Naive thymus-derived CD4-positive, alpha-beta T cell (primary cell): ENCODE data around the gene IL1RAPL1. TPM values are rescaled to one million over a fixed set of nuclear protein-coding genes. Genes with fewer than 3 reads are reported as not detected.
"Not testable (repeated sequence)": the region's sequence is repeated elsewhere in the genome, so short reads cannot be mapped to it uniquely, and the experiment has no call there.

Experiments used
- ATAC-seq: fragments of 150-1000 bp; cut with Tn5 transposase; 2 replicates; pipeline ENCODE4 v1.10.0; 2021; ENCODE audit warnings: mild to moderate bottlenecking, moderate library complexity
- CTCF ChIA-PET: fragments of 350-600 bp; sonication (Branson Sonifier 250); formaldehyde crosslinking; loops from one replicate; lab custom pipeline; 2021; ENCODE audit warnings: antibody characterized with exemption; lab: Charles Lee
- POLR2A ChIA-PET: fragments of 350-600 bp; sonication (Branson Sonifier 250); formaldehyde crosslinking; loops from one replicate; lab custom pipeline; 2021; ENCODE audit warnings: antibody characterized with exemption, inconsistent platforms; lab: Charles Lee
- DNase-seq, 9 donors: peaks; one replicate each; pipeline versions ENCODE4 v3.0.0 to v3.0.0-alpha.2; 2020 to 2022; ENCODE audit warnings: mixed read lengths in 1 of 9
- H3K27ac ChIP-seq: one replicate; pipeline ENCODE4 v1.7.0; 2013; ENCODE audit warnings: mild to moderate bottlenecking, low read depth, low read length, moderate library complexity
- H3K27me3 ChIP-seq, 2 donors: one replicate each; pipeline ENCODE4 v1.7.0; 2013; ENCODE audit warnings: low read length in 2 of 2, mild to moderate bottlenecking in 2 of 2, moderate library complexity in 2 of 2; ENCODE audit not compliant: control insufficient read depth in 2 of 2, insufficient read depth in 2 of 2
- H3K36me3 ChIP-seq, 3 experiments: 1 replicate in 2 of 3; 2 replicates in 1 of 3; pipeline ENCODE4 v1.7.0; 2013; ENCODE audit warnings: low read length in 3 of 3, mild to moderate bottlenecking in 3 of 3, moderate library complexity in 1 of 3; ENCODE audit not compliant: insufficient read depth in 3 of 3, control insufficient read depth in 2 of 3
- H3K4me1 ChIP-seq, 2 donors: one replicate each; pipeline ENCODE4 v1.7.0; 2013; ENCODE audit warnings: low read length in 2 of 2, mild to moderate bottlenecking in 2 of 2, moderate library complexity in 1 of 2; ENCODE audit not compliant: control insufficient read depth in 2 of 2, insufficient read depth in 2 of 2
- H3K4me3 ChIP-seq: 2 replicates; pipeline ENCODE4 v1.7.0; 2013; ENCODE audit warnings: mild to moderate bottlenecking, low read length
- H3K9me3 ChIP-seq, 3 experiments: 1 replicate in 2 of 3; 2 replicates in 1 of 3; pipeline ENCODE4 v1.7.0; 2013; ENCODE audit warnings: low read length in 3 of 3; ENCODE audit not compliant: control insufficient read depth in 2 of 3
- H3K27ac Mint-ChIP-seq, 9 donors: one replicate each; pipeline ENCODE4 v1.8.0; 2020 to 2022; ENCODE audit warnings: mixed read lengths in 9 of 9, mild to moderate bottlenecking in 8 of 9, moderate library complexity in 5 of 9, inconsistent platforms in 2 of 9
- H3K27me3 Mint-ChIP-seq, 5 donors: one replicate each; pipeline ENCODE4 v1.8.0; 2021 to 2022; ENCODE audit warnings: mixed read lengths in 5 of 5, mild to moderate bottlenecking in 1 of 5
- H3K36me3 Mint-ChIP-seq, 5 donors: one replicate each; pipeline ENCODE4 v1.8.0; 2020 to 2022; ENCODE audit warnings: mixed read lengths in 5 of 5, mild to moderate bottlenecking in 3 of 5, inconsistent platforms in 1 of 5
- H3K4me1 Mint-ChIP-seq, 7 donors: one replicate each; pipeline ENCODE4 v1.8.0; 2020 to 2022; ENCODE audit warnings: mixed read lengths in 7 of 7, mild to moderate bottlenecking in 3 of 7, inconsistent platforms in 1 of 7
- H3K4me3 Mint-ChIP-seq, 10 donors: one replicate each; pipeline ENCODE4 v1.8.0; 2020 to 2022; ENCODE audit warnings: mild to moderate bottlenecking in 10 of 10, mixed read lengths in 10 of 10, moderate library complexity in 6 of 10, inconsistent platforms in 2 of 10
- H3K9me3 Mint-ChIP-seq, 11 donors: one replicate each; pipeline ENCODE4 v1.8.0; 2020 to 2022; ENCODE audit warnings: mixed read lengths in 11 of 11, mild to moderate bottlenecking in 4 of 11, inconsistent platforms in 1 of 11, moderate library complexity in 1 of 11
- intact Hi-C, 2 donors: fragments of 100-400 bp; cut with micrococcal nuclease; formaldehyde crosslinking; loops; one replicate each; pipeline ENCODE4 v1.15.1; 2023
- polyA plus RNA-seq, 2 donors: library from polyadenylated mRNA; unstranded; fragments of 300-500 nt; fragmentation: Illumina TruSeq; gene quantifications; one replicate each; pipeline ENCODE4 v1.2.3, GENCODE V29; 2021
- total RNA-seq, 6 experiments: library from RNA in 5 of 6; stranded (reverse) in 5 of 6; gene quantifications; 1 replicate in 5 of 6; 2 replicates in 1 of 6; pipeline ENCODE4 v1.2.3 and lab custom pipeline; 2021 to 2026

IL1RAPL1 gene
- total and polyA plus RNA-seq, 7 experiments from 2014 or later: not detected

DNA sequence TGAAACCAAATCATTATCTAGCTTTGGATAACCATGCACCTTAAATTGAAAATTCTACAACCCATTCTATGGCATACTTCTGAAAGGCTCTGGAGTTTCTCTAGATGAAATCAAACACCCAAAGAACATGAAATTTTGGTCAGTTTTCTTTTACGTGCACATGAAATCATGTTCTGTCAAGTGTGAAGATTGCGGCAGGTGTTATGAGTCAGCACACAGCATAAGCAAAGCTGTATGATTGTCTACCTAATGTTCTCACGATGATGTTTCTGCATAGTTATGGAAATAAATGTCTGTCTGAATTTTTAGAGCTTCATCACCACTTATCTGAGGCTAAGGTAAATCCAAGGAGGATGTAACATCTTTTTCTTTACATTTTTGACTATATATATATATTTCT lies 495.3 kb downstream of the IL1RAPL1 start:
- POLR2A ChIA-PET: no interaction called here
- CTCF ChIA-PET: no interaction called here
- no peak overlapping the region for H3K27ac Mint-ChIP-seq
- no peaks in the 10 kb centered on the region for H3K9me3 ChIP-seq
- no peaks in the 10 kb centered on the region for H3K4me1 Mint-ChIP-seq
- no peaks in the 10 kb centered on the region for H3K36me3 ChIP-seq
- intact Hi-C loops: no loop called here
- H3K4me3 Mint-ChIP-seq: no peak overlapping the region
- ATAC-seq (no peak), DNase-seq (no peak)
- H3K9me3 Mint-ChIP-seq: peaks cover 0 to 10% (median 2%) of the 10 kb centered on the region in 11 donors
- no peaks in the 10 kb centered on the region for H3K27me3 ChIP-seq
- H3K4me1 ChIP-seq: no peaks in the 10 kb centered on the region
- H3K36me3 Mint-ChIP-seq: no peaks in the 10 kb centered on the region
- no peaks in the 10 kb centered on the region for H3K27me3 Mint-ChIP-seq
- H3K27ac ChIP-seq: no peak overlapping the region
- no peak overlapping the region for H3K4me3 ChIP-seq

DNA sequence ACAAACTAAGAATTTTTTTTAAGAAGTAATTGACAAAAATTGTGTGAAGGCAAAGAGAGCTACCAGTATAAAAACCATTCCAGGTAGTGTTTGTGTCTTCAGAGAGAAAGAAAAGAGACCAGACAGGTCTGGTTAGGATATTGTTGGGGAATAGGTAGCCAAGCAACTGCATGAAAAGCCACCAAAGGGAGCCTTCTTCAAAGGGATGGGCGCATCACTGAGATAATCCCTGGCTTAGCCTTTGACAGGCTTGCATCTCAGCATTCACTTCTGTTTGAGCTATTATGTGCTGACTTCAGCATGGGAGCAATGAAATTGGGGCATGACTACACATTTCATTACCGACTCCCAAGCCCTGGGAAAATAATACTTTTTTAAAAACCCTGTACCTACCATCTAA lies 496.6 kb downstream of the IL1RAPL1 start:
- no peak overlapping the region for H3K27ac Mint-ChIP-seq
- no peaks in the 10 kb centered on the region for H3K4me1 Mint-ChIP-seq
- no peak for ATAC-seq
- no peaks in the 10 kb centered on the region for H3K36me3 Mint-ChIP-seq
- H3K4me3 Mint-ChIP-seq: no peak overlapping the region
- H3K4me1 ChIP-seq: no peaks in the 10 kb centered on the region
- POLR2A ChIA-PET: no interaction called here
- H3K9me3 ChIP-seq: no peaks in the 10 kb centered on the region
- peaks cover 0 to 7% (median 2%) of the 10 kb centered on the region in 11 donors for H3K9me3 Mint-ChIP-seq
- H3K27ac ChIP-seq: no peak overlapping the region
- no peak for DNase-seq
- H3K4me3 ChIP-seq: no peak overlapping the region
- CTCF ChIA-PET: no interaction called here
- H3K27me3 ChIP-seq: no peaks in the 10 kb centered on the region
- no peaks in the 10 kb centered on the region for H3K27me3 Mint-ChIP-seq
- no peaks in the 10 kb centered on the region for H3K36me3 ChIP-seq
- intact Hi-C loops: no loop called here

- Mint-ChIP-seq H3K4me3 (no peak overlapping the region), H3K27me3 (no peaks in the 10 kb centered on the region), H3K4me1 (no peaks in the 10 kb centered on the region), H3K9me3 (peaks cover 0 to 4% (median 0%) of the 10 kb centered on the region in 11 donors), H3K27ac (no peak overlapping the region), H3K36me3 (no peaks in the 10 kb centered on the region)
- intact Hi-C loops: no loop called here
- Histone ChIP-seq H3K4me3 (no peak overlapping the region), H3K27me3 (no peaks in the 10 kb centered on the region), H3K9me3 (no peaks in the 10 kb centered on the region), H3K27ac (no peak overlapping the region), H3K36me3 (no peaks in the 10 kb centered on the region), H3K4me1 (no peaks in the 10 kb centered on the region)
- DNase-seq: no peak
- ChIA-PET CTCF (no interaction called here), POLR2A (no interaction called here)
- no peak for ATAC-seq
Observed at GRCh38 chrX:29090811-29091210, 503.6 kb downstream of the IL1RAPL1 start.

DNA sequence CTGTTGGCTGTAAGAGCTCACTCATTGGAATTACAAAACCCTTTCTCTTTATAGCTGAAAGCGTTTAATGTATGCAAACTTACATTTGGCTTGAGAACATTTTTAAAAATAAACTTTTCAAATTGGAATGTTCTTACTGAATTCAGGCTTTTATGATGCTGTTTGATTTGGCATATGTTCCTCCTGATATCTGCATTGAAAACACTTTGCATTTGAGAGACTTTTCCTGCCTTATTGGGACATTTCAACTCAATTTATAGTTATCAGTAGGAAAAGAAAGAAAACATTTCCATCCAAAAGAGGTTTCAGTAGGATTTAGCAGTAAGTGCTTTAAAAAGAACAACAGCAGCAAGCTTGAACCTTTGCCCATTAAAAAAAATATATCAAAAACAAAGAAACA lies 520.0 kb downstream of the IL1RAPL1 start:
- peaks cover 0 to 10% (median 3%) of the 10 kb centered on the region in 11 donors for H3K9me3 Mint-ChIP-seq

DNA sequence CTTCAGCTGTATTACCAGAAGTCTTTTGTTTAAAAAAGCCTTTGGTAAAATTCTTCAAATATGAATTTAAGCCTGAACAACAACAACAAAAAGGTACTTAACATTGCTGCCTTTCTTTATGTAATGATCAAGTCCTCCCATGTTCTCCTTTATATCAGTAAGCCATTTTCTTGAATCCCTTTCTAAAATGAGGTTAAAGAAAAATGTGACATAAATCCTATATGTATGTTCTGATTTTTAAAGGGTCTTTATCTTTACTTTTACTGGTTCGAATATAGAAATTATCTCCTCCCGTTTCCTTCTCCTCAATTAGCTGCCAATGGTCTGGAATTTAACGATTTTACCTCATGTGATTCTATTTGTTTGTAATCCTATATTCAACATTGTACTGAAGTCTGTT lies 522.8 kb downstream of the IL1RAPL1 start:
- H3K36me3 ChIP-seq: no peaks in the 10 kb centered on the region
- Mint-ChIP-seq H3K27me3 (no peaks in the 10 kb centered on the region), H3K36me3 (no peaks in the 10 kb centered on the region), H3K9me3 (peaks cover 0 to 4% (median 0%) of the 10 kb centered on the region in 11 donors), H3K4me1 (no peaks in the 10 kb centered on the region), H3K4me3 (no peak overlapping the region), H3K27ac (no peak overlapping the region)
- DNase-seq: no peak
- CTCF ChIA-PET: no interaction called here
- H3K4me3 ChIP-seq: no peak overlapping the region
- H3K27me3 ChIP-seq: no peaks in the 10 kb centered on the region
- H3K27ac ChIP-seq: no peak overlapping the region
- intact Hi-C loops: no loop called here
- ATAC-seq: no peak
- no peaks in the 10 kb centered on the region for H3K4me1 ChIP-seq
- POLR2A ChIA-PET: no interaction called here
- H3K9me3 ChIP-seq: no peaks in the 10 kb centered on the region

More for the DNA sequence above, 520.0 kb downstream of the IL1RAPL1 start:
- no peaks in the 10 kb centered on the region for H3K36me3 ChIP-seq
- H3K4me1 Mint-ChIP-seq: no peaks in the 10 kb centered on the region
- no peaks in the 10 kb centered on the region for H3K36me3 Mint-ChIP-seq
- no peaks in the 10 kb centered on the region for H3K27me3 Mint-ChIP-seq
- H3K27ac ChIP-seq: no peak overlapping the region
- H3K27me3 ChIP-seq: no peaks in the 10 kb centered on the region
- DNase-seq (no peak), ATAC-seq (no peak)
- H3K4me3 Mint-ChIP-seq: no peak overlapping the region
- no peaks in the 10 kb centered on the region for H3K9me3 ChIP-seq
- no peak overlapping the region for H3K27ac Mint-ChIP-seq
- no peaks in the 10 kb centered on the region for H3K4me1 ChIP-seq
- ChIA-PET POLR2A (no interaction called here), CTCF (no interaction called here)
- H3K4me3 ChIP-seq: no peak overlapping the region
- intact Hi-C loops: no loop called here

- Histone ChIP-seq H3K4me1 (no peaks in the 10 kb centered on the region), H3K4me3 (no peak overlapping the region), H3K9me3 (no peaks in the 10 kb centered on the region), H3K27ac (no peak overlapping the region), H3K36me3 (no peaks in the 10 kb centered on the region), H3K27me3 (no peaks in the 10 kb centered on the region)
- no peak for DNase-seq
- no peak overlapping the region for H3K27ac Mint-ChIP-seq
- H3K27me3 Mint-ChIP-seq: no peaks in the 10 kb centered on the region
- peaks cover 0 to 11% (median 0%) of the 10 kb centered on the region in 11 donors for H3K9me3 Mint-ChIP-seq
- no peak for ATAC-seq
- no peaks in the 10 kb centered on the region for H3K36me3 Mint-ChIP-seq
- intact Hi-C loops: no loop called here
- ChIA-PET POLR2A (no interaction called here), CTCF (no interaction called here)
- H3K4me3 Mint-ChIP-seq: no peak overlapping the region
- no peaks in the 10 kb centered on the region for H3K4me1 Mint-ChIP-seq
Observed at GRCh38 chrX:29113221-29113620, 526.0 kb downstream of the IL1RAPL1 start.

GRCh38 chrX:29122817-29123216 lies 535.6 kb downstream of the IL1RAPL1 start:
- H3K36me3 Mint-ChIP-seq, H3K4me1 Mint-ChIP-seq, DNase-seq: not testable (repeated sequence)

More at GRCh38 chrX:29122817-29123216, 535.6 kb downstream of the IL1RAPL1 start:
- H3K36me3 ChIP-seq, H3K4me3 Mint-ChIP-seq, ATAC-seq, CTCF ChIA-PET, H3K4me1 ChIP-seq, H3K4me3 ChIP-seq, intact Hi-C loops, H3K27ac ChIP-seq, H3K9me3 ChIP-seq, H3K9me3 Mint-ChIP-seq, POLR2A ChIA-PET, H3K27ac Mint-ChIP-seq, H3K27me3 ChIP-seq, H3K27me3 Mint-ChIP-seq: not testable (repeated sequence)
